Breast epithelium (tissue), 4 donors: ENCODE results near the gene SF3B1. TPM values are rescaled to one million over a fixed set of nuclear protein-coding genes. Genes with fewer than 3 reads are reported as not detected.
"Not testable (repeated sequence)": the region's sequence is repeated elsewhere in the genome, so short reads cannot be mapped to it uniquely, and the experiment has no call there.

ENCODE experiments used
- DNase-seq, 2 donors: peaks; one replicate each; pipeline ENCODE4 v3.0.0-alpha.2; 2019; ENCODE audit warnings: low spot score in 2 of 2
- H3K27ac ChIP-seq, 2 donors: fragments of 200-600 bp; sonication (generic) in 1 of 2; one replicate each; pipeline ENCODE4 v1.5.1; 2016 to 2019; ENCODE audit warnings: mild to moderate bottlenecking in 1 of 2
- H3K27me3 ChIP-seq, 2 donors: fragments of 200-600 bp; sonication (generic) in 1 of 2; one replicate each; pipeline versions ENCODE4 v1.5.1 to v1.6.0; 2017 to 2019; ENCODE audit warnings: control low read depth in 1 of 2, mild to moderate bottlenecking in 1 of 2
- H3K36me3 ChIP-seq: fragments of 200-600 bp; one replicate; pipeline ENCODE4 v1.5.1; 2019
- H3K4me1 ChIP-seq, 2 donors: fragments of 200-600 bp; sonication (generic); one replicate each; pipeline ENCODE4 v1.5.1; 2016 to 2019; ENCODE audit warnings: control low read depth in 1 of 2
- H3K4me3 ChIP-seq, 3 donors: fragments of 200-600 bp; sonication (generic); 1 replicate in 2 of 3; 2 replicates in 1 of 3; pipeline ENCODE4 v1.5.1; 2016 to 2019; ENCODE audit warnings: mild to moderate bottlenecking in 3 of 3, moderate library complexity in 2 of 3
- H3K9me3 ChIP-seq, 2 donors: fragments of 200-600 bp; sonication (generic) in 1 of 2; one replicate each; pipeline ENCODE4 v1.5.1; 2016 to 2019; ENCODE audit warnings: control low read depth in 1 of 2
- CTCF ChIP-seq, 3 donors: fragments of 450-650 bp; IDR thresholded peaks; one replicate each; pipeline ENCODE4 v1.5.1; 2016 to 2017; ENCODE audit warnings: antibody characterized with exemption in 3 of 3, mild to moderate bottlenecking in 3 of 3, moderate library complexity in 3 of 3
- POLR2A ChIP-seq: fragments of 450-650 bp; IDR thresholded peaks from one replicate; pipeline ENCODE4 v1.6.1; 2016; ENCODE audit warnings: antibody characterized with exemption, mild to moderate bottlenecking, moderate library complexity
- POLR2AphosphoS5 ChIP-seq, 3 donors: sonication (generic); formaldehyde crosslinking; IDR thresholded peaks; one replicate each; pipeline ENCODE4 v1.6.1; 2017; ENCODE audit warnings: antibody characterized with exemption in 3 of 3
- intact Hi-C: fragments of 100-400 bp; cut with DNase I; formaldehyde crosslinking; loops from one replicate; pipeline ENCODE4 v1.15.1; 2023; ENCODE audit warnings: low total_unique reads
- total RNA-seq, 3 donors: library from RNA; depleted of rRNA; stranded (reverse); fragments of >200 nt; gene quantifications; one replicate each; pipeline ENCODE4 v1.1.0, GENCODE V29; 2016

The SF3B1 gene
- total RNA-seq, 3 donors from 2014 or later: 403 to 552 (median 415) TPM

- intact Hi-C loops: no loop called here
- Histone ChIP-seq H3K4me3 (peak overlapping the region; percentile 74 to 93 (median 90)), H3K9me3 (no peaks in the 10 kb centered on the region), H3K4me1 (peaks cover 0 to 7% of the 10 kb centered on the region in 2 donors), H3K36me3 (no peaks in the 10 kb centered on the region), H3K27ac (peak overlapping the region; percentile 99 to 100), H3K27me3 (no peaks in the 10 kb centered on the region)
- TF ChIP-seq CTCF (IDR thresholded peaks at IDR 0.05) (no peak), POLR2A (no peak), POLR2AphosphoS5 (IDR thresholded peaks at IDR 0.05) (no peak)
- peak in 1 of 2 donors; percentile 64 for DNase-seq
These were observed 19.1 kb upstream of the SF3B1 start for GRCh38 chr2:197453914-197454398.

GRCh38 chr2:197453123-197453913, 18.5 kb upstream of the SF3B1 start, which contains the start of gene COQ10B:
Gene COQ10B, plus strand, starts transcription at chr2:197453552. Its CDS starts 9 bp downstream, at chr2:197453561.
- peak within 1 kb of the TSS; percentile 99 to 100 for H3K27ac ChIP-seq
- intact Hi-C loops: no loop called here
- H3K4me1 ChIP-seq: peaks cover 0 to 7% of the 10 kb centered on the region in 2 donors
- H3K36me3 ChIP-seq: no peaks in the 10 kb centered on the region
- H3K27me3 ChIP-seq: no peaks in the 10 kb centered on the region
- peak within 1 kb of the TSS; percentile 74 to 93 (median 90) for H3K4me3 ChIP-seq
- TF ChIP-seq POLR2A (peak; percentile 78), CTCF (IDR thresholded peaks at IDR 0.05) (peak in 1 of 3 donors; percentile 7), POLR2AphosphoS5 (IDR thresholded peaks at IDR 0.05) (peak; percentile 89 to 98 (median 91))
- DNase-seq: peak; percentile 99
- no peaks in the 10 kb centered on the region for H3K9me3 ChIP-seq

GRCh38 chr2:197452754-197453122, 17.9 kb upstream of the SF3B1 start:
- intact Hi-C loops: no loop called here
- TF ChIP-seq CTCF (IDR thresholded peaks at IDR 0.05): no peak
- Histone ChIP-seq H3K27ac (peak overlapping the region; percentile 99 to 100), H3K27me3 (no peaks in the 10 kb centered on the region), H3K4me3 (peak overlapping the region; percentile 74 to 93 (median 90)), H3K9me3 (no peaks in the 10 kb centered on the region), H3K4me1 (peaks cover 0 to 7% of the 10 kb centered on the region in 2 donors), H3K36me3 (no peaks in the 10 kb centered on the region)
- DNase-seq: no peak

GRCh38 chr2:197450935-197451358, 16.1 kb upstream of the SF3B1 start:
- not testable (repeated sequence) for H3K4me3 ChIP-seq, DNase-seq, H3K36me3 ChIP-seq

GRCh38 chr2:197450465-197450864, 15.6 kb upstream of the SF3B1 start:
- Histone ChIP-seq H3K27me3 (no peaks in the 10 kb centered on the region), H3K36me3 (no peaks in the 10 kb centered on the region), H3K9me3 (no peaks in the 10 kb centered on the region), H3K4me3 (peak overlapping the region in 1 of 3 donors; percentile 9), H3K27ac (no peak overlapping the region), H3K4me1 (peaks cover 0 to 7% of the 10 kb centered on the region in 2 donors)
- DNase-seq: no peak
- TF ChIP-seq POLR2AphosphoS5 (IDR thresholded peaks at IDR 0.05): no peak
- TF ChIP-seq CTCF (IDR thresholded peaks at IDR 0.05): no peak
- no peak for TF ChIP-seq POLR2A
- intact Hi-C loops: no loop called here

More at GRCh38 chr2:197450935-197451358, 16.1 kb upstream of the SF3B1 start:
- H3K27me3 ChIP-seq, intact Hi-C loops, H3K9me3 ChIP-seq, H3K27ac ChIP-seq, H3K4me1 ChIP-seq: not testable (repeated sequence)
